ENCODE data around the gene NOC4L. TPM values are rescaled to one million over a fixed set of nuclear protein-coding genes. Genes with fewer than 3 reads are reported as not detected.

Gene NOC4L
- total RNA-seq, 4 donors from 2014 or later = 7.5 to 13.4 (median 9.5) TPM

- Histone ChIP-seq H3K4me3 (no peak overlapping the region), H3K27ac (no peak overlapping the region), H3K27me3 (peaks cover 45% of the 10 kb centered on the region), H3K4me1 (peaks cover 0 to 19% (median 8%) of the 10 kb centered on the region in 3 donors), H3K36me3 (peaks cover 0 to 22% of the 10 kb centered on the region in 2 donors), H3K9me3 (no peaks in the 10 kb centered on the region)
- no peak for ATAC-seq
- WGBS, 2 donors (ENCODE audit: low coverage in 1 of 2) = 5 to 29% methylated on average over 4 to 6 of the region's 14 CpGs
- no peak for TF ChIP-seq CTCF (IDR thresholded peaks at IDR 0.05)
- no peak for TF ChIP-seq POLR2AphosphoS5 (IDR thresholded peaks at IDR 0.05)
- no peak for TF ChIP-seq POLR2A (IDR thresholded peaks at IDR 0.05)
- TF ChIP-seq EP300 (IDR thresholded peaks at IDR 0.05) = no peak
Measured at GRCh38 chr12:132161036-132161781, 17.0 kb downstream of the NOC4L start.

GRCh38 chr12:132161796-132162507 lies 17.7 kb downstream of the NOC4L start:
- H3K27me3 ChIP-seq = peaks cover 51% of the 10 kb centered on the region
- 35% methylated on average over 7 to 8 of the region's 17 CpGs for WGBS, 2 donors (ENCODE audit: low coverage in 1 of 2)
- TF ChIP-seq EP300 (IDR thresholded peaks at IDR 0.05) (no peak), POLR2AphosphoS5 (IDR thresholded peaks at IDR 0.05) (no peak), CTCF (IDR thresholded peaks at IDR 0.05) (no peak), POLR2A (IDR thresholded peaks at IDR 0.05) (no peak)
- no peaks in the 10 kb centered on the region for H3K9me3 ChIP-seq
- ATAC-seq = no peak
- H3K4me1 ChIP-seq = peaks cover 0 to 19% (median 8%) of the 10 kb centered on the region in 3 donors
- H3K4me3 ChIP-seq = no peak overlapping the region
- H3K36me3 ChIP-seq = peaks cover 0 to 15% of the 10 kb centered on the region in 2 donors
- no peak overlapping the region for H3K27ac ChIP-seq

GRCh38 chr12:132162508-132163031 lies 18.3 kb downstream of the NOC4L start:
- no peaks in the 10 kb centered on the region for H3K9me3 ChIP-seq
- H3K27me3 ChIP-seq = peaks cover 57% of the 10 kb centered on the region
- peak; percentile 50 for ATAC-seq
- peak; percentile 18 for TF ChIP-seq POLR2AphosphoS5 (IDR thresholded peaks at IDR 0.05)
- no peak for TF ChIP-seq CTCF (IDR thresholded peaks at IDR 0.05)
- WGBS, 2 donors (ENCODE audit: low coverage in 1 of 2) = 7% methylated on average over 12 of the region's 17 CpGs; no CpG with 5 or more reads in 1 of the 2 donors
- peak overlapping the region in 1 of 2 donors; percentile 20 for H3K4me3 ChIP-seq
- no peak overlapping the region for H3K27ac ChIP-seq
- peaks cover 0 to 11% of the 10 kb centered on the region in 2 donors for H3K36me3 ChIP-seq
- H3K4me1 ChIP-seq = peaks cover 0 to 19% (median 8%) of the 10 kb centered on the region in 3 donors

- no peak overlapping the region for H3K27ac ChIP-seq
- peak overlapping the region in 1 of 2 donors; percentile 20 for H3K4me3 ChIP-seq
- peak; percentile 14 for ATAC-seq
- 13 to 32% methylated on average over 3 to 5 of the region's 26 CpGs for WGBS, 2 donors (ENCODE audit: low coverage in 1 of 2)
- peaks cover 0 to 19% (median 8%) of the 10 kb centered on the region in 3 donors for H3K4me1 ChIP-seq
- peaks cover 64% of the 10 kb centered on the region for H3K27me3 ChIP-seq
- H3K9me3 ChIP-seq = no peaks in the 10 kb centered on the region
- TF ChIP-seq CTCF (IDR thresholded peaks at IDR 0.05) = no peak
- TF ChIP-seq POLR2A (IDR thresholded peaks at IDR 0.05) = no peak
- TF ChIP-seq EP300 (IDR thresholded peaks at IDR 0.05) = no peak
- TF ChIP-seq POLR2AphosphoS5 (IDR thresholded peaks at IDR 0.05) = no peak
- peaks cover 0 to 4% of the 10 kb centered on the region in 2 donors for H3K36me3 ChIP-seq
Measured at GRCh38 chr12:132163041-132163910, 19.0 kb downstream of the NOC4L start.
